ENCODE results near the gene UBE3C.

Gene UBE3C

GRCh38 chr7:157255201-157255606 is 116.5 kb downstream of the UBE3C start:
- no peak overlapping the region for H2BK12ac ChIP-seq (ENCODE audit: low read length)
- no CpG with 5 or more reads among the region's 5 CpGs for WGBS, 2 donors (ENCODE audit: extremely low coverage in 2 of 2, insufficient read length in 2 of 2, insufficient replicate concordance in 1 of 2)
- no peak overlapping the region for H2AFZ ChIP-seq (ENCODE audit: low read length)
- no peak overlapping the region for H3K27ac ChIP-seq (replicated peaks; ENCODE audit: low read length)
- no peak overlapping the region for H3K18ac ChIP-seq (ENCODE audit: low read length)
- no peak overlapping the region for H4K8ac ChIP-seq (ENCODE audit: low read depth, low read length)
- no peak overlapping the region for H3K23ac ChIP-seq (ENCODE audit: low read depth, low read length, poor library complexity)
- no peak overlapping the region for H4K91ac ChIP-seq (ENCODE audit: low read depth, low read length, poor library complexity)
- H2BK5ac ChIP-seq (ENCODE audit: low read length), result no peak overlapping the region
- H3K79me1 ChIP-seq (ENCODE audit: low read depth, low read length), result no peaks in the 10 kb centered on the region
- no peak overlapping the region for H3K9ac ChIP-seq (ENCODE audit: low read depth, low read length, poor library complexity)
- peaks cover 28 to 96% of the 10 kb centered on the region in 2 donors for H3K36me3 ChIP-seq (replicated peaks in 1 of 2; ENCODE audit: control insufficient read depth in 2 of 2, insufficient read depth in 2 of 2, low read length in 2 of 2)
- no peak overlapping the region for H3K4me2 ChIP-seq (ENCODE audit: insufficient read depth, low read length, poor library complexity, severe bottlenecking)
- no peak overlapping the region for H3K4me3 ChIP-seq (ENCODE audit: low read length in 2 of 2)
- H2BK15ac ChIP-seq (ENCODE audit: low read length), result no peak overlapping the region
- H3K9me3 ChIP-seq (replicated peaks in 1 of 2; ENCODE audit: control insufficient read depth in 2 of 2, insufficient read depth in 1 of 2, low read depth in 1 of 2, low read length in 2 of 2), result no peaks in the 10 kb centered on the region
- H2BK120ac ChIP-seq (ENCODE audit: low read depth, low read length), result no peak overlapping the region
- no peak overlapping the region for H2AK5ac ChIP-seq (ENCODE audit: low read depth, low read length)
- H3K4me1 ChIP-seq (ENCODE audit: control insufficient read depth in 2 of 2, insufficient read depth in 1 of 2, low read depth in 1 of 2, low read length in 2 of 2), result no peaks in the 10 kb centered on the region
- H3K4ac ChIP-seq (ENCODE audit: low read length), result no peak overlapping the region
- H3K27me3 ChIP-seq (ENCODE audit: control insufficient read depth in 3 of 3, insufficient read depth in 3 of 3, low read depth in 1 of 3, low read length in 3 of 3), result no peaks in the 10 kb centered on the region
- DNase-seq (ENCODE audit: low spot score), result no peak
- no peak overlapping the region for H3K14ac ChIP-seq (ENCODE audit: low read length)

- Histone ChIP-seq H2AK5ac (ENCODE audit: low read depth, low read length) (no peak overlapping the region), H2AFZ (ENCODE audit: low read length) (no peak overlapping the region), H3K18ac (ENCODE audit: low read length) (no peak overlapping the region), H2BK120ac (ENCODE audit: low read depth, low read length) (no peak overlapping the region), H3K4me3 (ENCODE audit: low read length in 2 of 2) (no peak overlapping the region), H3K36me3 (replicated peaks in 1 of 2; ENCODE audit: control insufficient read depth in 2 of 2, insufficient read depth in 2 of 2, low read length in 2 of 2) (peaks cover 38 to 91% of the 10 kb centered on the region in 2 donors), H3K27me3 (ENCODE audit: control insufficient read depth in 3 of 3, insufficient read depth in 3 of 3, low read depth in 1 of 3, low read length in 3 of 3) (no peaks in the 10 kb centered on the region), H3K4me2 (ENCODE audit: insufficient read depth, low read length, poor library complexity, severe bottlenecking) (no peak overlapping the region), H3K4me1 (ENCODE audit: control insufficient read depth in 2 of 2, insufficient read depth in 1 of 2, low read depth in 1 of 2, low read length in 2 of 2) (no peaks in the 10 kb centered on the region), H4K91ac (ENCODE audit: low read depth, low read length, poor library complexity) (no peak overlapping the region), H3K9me3 (replicated peaks in 1 of 2; ENCODE audit: control insufficient read depth in 2 of 2, insufficient read depth in 1 of 2, low read depth in 1 of 2, low read length in 2 of 2) (no peaks in the 10 kb centered on the region), H3K27ac (replicated peaks; ENCODE audit: low read length) (no peak overlapping the region), H3K4ac (ENCODE audit: low read length) (no peak overlapping the region), H3K9ac (ENCODE audit: low read depth, low read length, poor library complexity) (no peak overlapping the region), H4K8ac (ENCODE audit: low read depth, low read length) (no peak overlapping the region), H2BK15ac (ENCODE audit: low read length) (no peak overlapping the region), H3K79me1 (ENCODE audit: low read depth, low read length) (no peaks in the 10 kb centered on the region), H3K23ac (ENCODE audit: low read depth, low read length, poor library complexity) (no peak overlapping the region), H3K14ac (ENCODE audit: low read length) (no peak overlapping the region), H2BK12ac (ENCODE audit: low read length) (no peak overlapping the region), H2BK5ac (ENCODE audit: low read length) (no peak overlapping the region)
- no CpG with 5 or more reads among the region's 23 CpGs for WGBS, 2 donors (ENCODE audit: extremely low coverage in 2 of 2, insufficient read length in 2 of 2, insufficient replicate concordance in 1 of 2)
- no peak for DNase-seq (ENCODE audit: low spot score)
Observed at GRCh38 chr7:157263156-157263555, 124.4 kb downstream of the UBE3C start.

GRCh38 chr7:157265051-157265450 is 126.3 kb downstream of the UBE3C start:
- Histone ChIP-seq H3K27ac (replicated peaks; ENCODE audit: low read length) (no peak overlapping the region), H2BK15ac (ENCODE audit: low read length) (no peak overlapping the region), H2BK120ac (ENCODE audit: low read depth, low read length) (no peak overlapping the region), H3K79me1 (ENCODE audit: low read depth, low read length) (no peaks in the 10 kb centered on the region), H4K91ac (ENCODE audit: low read depth, low read length, poor library complexity) (no peak overlapping the region), H3K4ac (ENCODE audit: low read length) (no peak overlapping the region), H3K4me2 (ENCODE audit: insufficient read depth, low read length, poor library complexity, severe bottlenecking) (no peak overlapping the region), H2BK5ac (ENCODE audit: low read length) (no peak overlapping the region), H2BK12ac (ENCODE audit: low read length) (no peak overlapping the region), H3K36me3 (replicated peaks in 1 of 2; ENCODE audit: control insufficient read depth in 2 of 2, insufficient read depth in 2 of 2, low read length in 2 of 2) (peaks cover 36 to 92% of the 10 kb centered on the region in 2 donors), H4K8ac (ENCODE audit: low read depth, low read length) (no peak overlapping the region), H3K9me3 (replicated peaks in 1 of 2; ENCODE audit: control insufficient read depth in 2 of 2, insufficient read depth in 1 of 2, low read depth in 1 of 2, low read length in 2 of 2) (no peaks in the 10 kb centered on the region), H3K23ac (ENCODE audit: low read depth, low read length, poor library complexity) (no peak overlapping the region), H3K4me3 (ENCODE audit: low read length in 2 of 2) (no peak overlapping the region), H3K9ac (ENCODE audit: low read depth, low read length, poor library complexity) (no peak overlapping the region), H3K27me3 (ENCODE audit: control insufficient read depth in 3 of 3, insufficient read depth in 3 of 3, low read depth in 1 of 3, low read length in 3 of 3) (peaks cover 0 to 2% (median 0%) of the 10 kb centered on the region in 3 experiments), H3K4me1 (ENCODE audit: control insufficient read depth in 2 of 2, insufficient read depth in 1 of 2, low read depth in 1 of 2, low read length in 2 of 2) (no peaks in the 10 kb centered on the region), H2AK5ac (ENCODE audit: low read depth, low read length) (no peak overlapping the region), H3K18ac (ENCODE audit: low read length) (no peak overlapping the region), H3K14ac (ENCODE audit: low read length) (no peak overlapping the region), H2AFZ (ENCODE audit: low read length) (no peak overlapping the region)
- no CpG with 5 or more reads among the region's 12 CpGs for WGBS, 2 donors (ENCODE audit: extremely low coverage in 2 of 2, insufficient read length in 2 of 2, insufficient replicate concordance in 1 of 2)
- no peak for DNase-seq (ENCODE audit: low spot score)

GRCh38 chr7:157266272-157266671 is 127.5 kb downstream of the UBE3C start:
- H3K27me3 ChIP-seq (ENCODE audit: control insufficient read depth in 3 of 3, insufficient read depth in 3 of 3, low read depth in 1 of 3, low read length in 3 of 3), result peaks cover 0 to 2% (median 0%) of the 10 kb centered on the region in 3 experiments
- no peak overlapping the region for H4K91ac ChIP-seq (ENCODE audit: low read depth, low read length, poor library complexity)
- H3K4me3 ChIP-seq (ENCODE audit: low read length in 2 of 2), result no peak overlapping the region
- no peak overlapping the region for H3K27ac ChIP-seq (replicated peaks; ENCODE audit: low read length)
- no peak overlapping the region for H3K9ac ChIP-seq (ENCODE audit: low read depth, low read length, poor library complexity)
- no peaks in the 10 kb centered on the region for H3K79me1 ChIP-seq (ENCODE audit: low read depth, low read length)
- no peak overlapping the region for H2BK12ac ChIP-seq (ENCODE audit: low read length)
- H2AFZ ChIP-seq (ENCODE audit: low read length), result no peak overlapping the region
- no CpG with 5 or more reads among the region's 7 CpGs for WGBS, 2 donors (ENCODE audit: extremely low coverage in 2 of 2, insufficient read length in 2 of 2, insufficient replicate concordance in 1 of 2)
- H2BK5ac ChIP-seq (ENCODE audit: low read length), result no peak overlapping the region
- no peak overlapping the region for H3K18ac ChIP-seq (ENCODE audit: low read length)
- no peak overlapping the region for H3K23ac ChIP-seq (ENCODE audit: low read depth, low read length, poor library complexity)
- no peak overlapping the region for H3K14ac ChIP-seq (ENCODE audit: low read length)
- no peak overlapping the region for H2BK120ac ChIP-seq (ENCODE audit: low read depth, low read length)
- peaks cover 32 to 95% of the 10 kb centered on the region in 2 donors for H3K36me3 ChIP-seq (replicated peaks in 1 of 2; ENCODE audit: control insufficient read depth in 2 of 2, insufficient read depth in 2 of 2, low read length in 2 of 2)
- DNase-seq (ENCODE audit: low spot score), result no peak
- no peak overlapping the region for H3K4me2 ChIP-seq (ENCODE audit: insufficient read depth, low read length, poor library complexity, severe bottlenecking)
- H3K9me3 ChIP-seq (replicated peaks in 1 of 2; ENCODE audit: control insufficient read depth in 2 of 2, insufficient read depth in 1 of 2, low read depth in 1 of 2, low read length in 2 of 2), result no peaks in the 10 kb centered on the region
- H3K4ac ChIP-seq (ENCODE audit: low read length), result no peak overlapping the region
- no peak overlapping the region for H4K8ac ChIP-seq (ENCODE audit: low read depth, low read length)
- no peak overlapping the region for H2BK15ac ChIP-seq (ENCODE audit: low read length)
- no peaks in the 10 kb centered on the region for H3K4me1 ChIP-seq (ENCODE audit: control insufficient read depth in 2 of 2, insufficient read depth in 1 of 2, low read depth in 1 of 2, low read length in 2 of 2)
- H2AK5ac ChIP-seq (ENCODE audit: low read depth, low read length), result no peak overlapping the region
